Mammary epithelial cell (primary cell): ENCODE data around the gene CD28.

ENCODE experiments used
- CTCF ChIP-seq, 2 donors: IDR thresholded peaks in 1 of 2; conservative IDR thresholded peaks in 1 of 2; 2 replicates each; pipeline ENCODE4 v1.5.1; 2011 to 2012; ENCODE audit warnings: inconsistent platforms in 2 of 2, low read length in 2 of 2, mild to moderate bottlenecking in 2 of 2, control low read depth in 1 of 2, low read depth in 1 of 2; ENCODE audit not compliant: insufficient read depth in 1 of 2; ENCODE audit errors: extremely low read depth in 1 of 2
- EZH2 ChIP-seq: IDR thresholded peaks from 2 replicates; pipeline ENCODE4 v1.6.1; 2012; ENCODE audit warnings: low read length, inconsistent platforms, borderline replicate concordance

DNA sequence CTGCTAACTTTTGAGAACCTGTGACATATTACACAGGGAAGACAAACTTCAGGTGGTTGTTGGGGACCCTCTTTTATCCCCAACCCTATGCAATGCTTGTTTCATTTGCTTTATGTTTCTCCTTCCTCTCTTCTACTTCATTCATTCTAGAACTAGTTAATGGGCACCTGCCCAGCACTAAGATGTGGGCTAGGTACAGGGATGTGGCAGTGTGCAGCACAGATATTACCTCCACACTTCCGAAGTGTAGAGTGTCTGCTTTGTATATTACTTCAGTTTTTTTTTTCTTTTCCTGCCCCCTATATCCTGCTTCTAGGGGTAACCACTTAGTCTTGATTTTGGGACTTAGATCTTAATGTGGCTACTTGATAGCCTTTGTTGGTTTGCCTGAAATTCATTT lies 35.1 kb downstream of the CD28 start:
- TF ChIP-seq CTCF (conservative IDR thresholded peaks at IDR 0.05 in 1 of 2, IDR thresholded peaks at IDR 0.05 in 1 of 2; ENCODE audit: extremely low read depth in 1 of 2, insufficient read depth in 1 of 2, low read depth in 1 of 2, low read length in 2 of 2) (no peak), EZH2 (no peak)
